ENCODE data around the gene STK26. TPM values are rescaled to one million over a fixed set of nuclear protein-coding genes. Genes with fewer than 3 reads are reported as not detected.
A peak's percentile ranks its signal among the peaks of the same experiment; 100 is the strongest.
"Not testable (repeated sequence)": the region's sequence is repeated elsewhere in the genome, so short reads cannot be mapped to it uniquely, and the experiment has no call there.

Gene STK26
- total RNA-seq, 3 donors from 2014 or later (not counting 1 experiment from before 2014, with no cell fraction given): 62.5 to 81.0 (median 66.5) TPM

DNA sequence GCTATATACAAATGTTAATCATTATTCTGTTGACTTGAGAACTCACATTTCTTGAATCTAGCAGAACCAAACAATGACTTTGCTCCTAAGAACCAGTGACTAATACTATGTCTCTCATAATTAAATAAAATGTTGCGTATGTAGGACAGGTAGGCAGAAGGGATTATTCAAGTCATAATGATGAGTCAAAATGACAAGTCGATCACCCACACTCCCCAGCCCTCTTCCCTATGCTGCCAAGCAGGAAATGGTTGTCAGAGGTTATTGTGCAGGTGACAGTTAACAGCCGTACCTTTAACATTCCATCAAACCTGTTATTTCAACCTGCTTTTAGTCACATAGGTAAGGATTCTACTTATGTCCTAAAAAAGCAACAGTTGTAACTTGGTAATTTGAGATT, 22.0 kb upstream of the STK26 start:
- DNase-seq (peak in 1 of 2 donors; percentile 15), ATAC-seq (no peak)
- Histone ChIP-seq H3K27ac (ENCODE audit: low read length) (no peak overlapping the region), H3K4me3 (ENCODE audit: low read length) (no peak overlapping the region), H3K27me3 (ENCODE audit: control insufficient read depth, insufficient read depth, low read length) (no peaks in the 10 kb centered on the region), H3K4me1 (ENCODE audit: control insufficient read depth, insufficient read depth, low read length) (no peaks in the 10 kb centered on the region), H3K9me3 (ENCODE audit: control insufficient read depth, insufficient read depth, low read length) (no peaks in the 10 kb centered on the region), H3K36me3 (ENCODE audit: control insufficient read depth, insufficient read depth, low read length) (no peaks in the 10 kb centered on the region)
- Mint-ChIP-seq H3K4me3 (no peak overlapping the region), H3K9me3 (no peaks in the 10 kb centered on the region), H3K36me3 (no peaks in the 10 kb centered on the region), H3K4me1 (peaks cover 7 to 10% of the 10 kb centered on the region in 2 donors), H3K27me3 (ENCODE audit: low read depth in 2 of 2) (peaks cover 0 to 30% of the 10 kb centered on the region in 2 donors), H3K27ac (no peak overlapping the region)
- TF ChIP-seq, protein P1, sequence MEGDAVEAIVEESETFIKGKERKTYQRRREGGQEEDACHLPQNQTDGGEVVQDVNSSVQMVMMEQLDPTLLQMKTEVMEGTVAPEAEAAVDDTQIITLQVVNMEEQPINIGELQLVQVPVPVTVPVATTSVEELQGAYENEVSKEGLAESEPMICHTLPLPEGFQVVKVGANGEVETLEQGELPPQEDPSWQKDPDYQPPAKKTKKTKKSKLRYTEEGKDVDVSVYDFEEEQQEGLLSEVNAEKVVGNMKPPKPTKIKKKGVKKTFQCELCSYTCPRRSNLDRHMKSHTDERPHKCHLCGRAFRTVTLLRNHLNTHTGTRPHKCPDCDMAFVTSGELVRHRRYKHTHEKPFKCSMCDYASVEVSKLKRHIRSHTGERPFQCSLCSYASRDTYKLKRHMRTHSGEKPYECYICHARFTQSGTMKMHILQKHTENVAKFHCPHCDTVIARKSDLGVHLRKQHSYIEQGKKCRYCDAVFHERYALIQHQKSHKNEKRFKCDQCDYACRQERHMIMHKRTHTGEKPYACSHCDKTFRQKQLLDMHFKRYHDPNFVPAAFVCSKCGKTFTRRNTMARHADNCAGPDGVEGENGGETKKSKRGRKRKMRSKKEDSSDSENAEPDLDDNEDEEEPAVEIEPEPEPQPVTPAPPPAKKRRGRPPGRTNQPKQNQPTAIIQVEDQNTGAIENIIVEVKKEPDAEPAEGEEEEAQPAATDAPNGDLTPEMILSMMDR (IDR thresholded peaks at IDR 0.05): no peak
- intact Hi-C loops (cut with micrococcal nuclease): no loop called here
- WGBS (ENCODE audit: insufficient coverage): no CpG with 5 or more reads among the region's 3 CpGs

DNA sequence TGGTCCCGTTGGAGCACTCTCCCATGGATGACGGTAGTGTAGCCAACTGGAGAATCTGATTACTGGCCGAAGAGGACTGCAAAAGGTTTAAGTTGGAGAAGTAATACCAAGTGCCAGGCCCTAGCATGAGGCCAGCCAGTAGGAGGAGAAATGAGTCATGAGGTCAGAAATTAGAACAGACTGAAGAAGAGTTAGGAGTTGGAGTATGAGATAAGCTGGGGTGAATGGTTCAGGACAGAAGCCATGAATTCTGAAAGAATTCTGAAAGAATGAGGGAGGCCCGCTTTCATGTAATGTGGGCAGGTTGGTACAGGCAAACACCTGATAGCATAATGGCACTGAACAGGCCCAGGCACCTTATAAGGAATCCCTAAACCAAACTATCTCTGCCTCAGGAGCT, 18.4 kb upstream of the STK26 start:
- no peaks in the 10 kb centered on the region for H3K36me3 ChIP-seq (ENCODE audit: control insufficient read depth, insufficient read depth, low read length)
- intact Hi-C loops (cut with micrococcal nuclease): no loop called here
- TF ChIP-seq, protein P1 (IDR thresholded peaks at IDR 0.05): no peak
- H3K4me1 ChIP-seq (ENCODE audit: control insufficient read depth, insufficient read depth, low read length): no peaks in the 10 kb centered on the region
- no peak overlapping the region for H3K27ac ChIP-seq (ENCODE audit: low read length)
- no peaks in the 10 kb centered on the region for H3K9me3 ChIP-seq (ENCODE audit: control insufficient read depth, insufficient read depth, low read length)
- Mint-ChIP-seq H3K4me1 (peaks cover 10 to 13% of the 10 kb centered on the region in 2 donors), H3K9me3 (no peaks in the 10 kb centered on the region), H3K27ac (no peak overlapping the region), H3K4me3 (no peak overlapping the region), H3K36me3 (no peaks in the 10 kb centered on the region), H3K27me3 (ENCODE audit: low read depth in 2 of 2) (peaks cover 0 to 39% of the 10 kb centered on the region in 2 donors)
- ATAC-seq: no peak
- WGBS (ENCODE audit: insufficient coverage): 92% methylated on average over 4 of the region's 4 CpGs
- H3K27me3 ChIP-seq (ENCODE audit: control insufficient read depth, insufficient read depth, low read length): no peaks in the 10 kb centered on the region
- no peak for DNase-seq
- H3K4me3 ChIP-seq (ENCODE audit: low read length): no peak overlapping the region

DNA sequence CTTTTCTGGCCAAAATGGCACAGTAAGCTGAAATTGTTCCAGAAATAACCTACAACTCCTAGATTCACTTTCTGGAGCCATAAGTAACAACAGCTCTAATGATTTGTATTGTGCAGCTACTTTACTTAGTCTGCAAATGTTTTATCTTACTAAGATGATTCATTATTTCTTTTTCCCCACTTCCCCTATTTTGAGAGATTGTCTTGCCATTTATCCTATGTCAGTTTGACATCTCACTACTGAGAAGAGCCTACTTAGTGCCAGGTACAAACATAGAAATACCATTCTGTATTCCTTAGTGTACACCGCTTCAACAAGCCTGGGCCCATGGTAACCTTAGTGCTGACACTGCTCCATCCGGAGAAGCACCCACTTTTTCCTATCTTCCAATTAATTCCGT, 13.8 kb upstream of the STK26 start:
- Histone ChIP-seq H3K36me3 (ENCODE audit: control insufficient read depth, insufficient read depth, low read length) (no peaks in the 10 kb centered on the region), H3K4me3 (ENCODE audit: low read length) (no peak overlapping the region), H3K9me3 (ENCODE audit: control insufficient read depth, insufficient read depth, low read length) (no peaks in the 10 kb centered on the region), H3K4me1 (ENCODE audit: control insufficient read depth, insufficient read depth, low read length) (no peaks in the 10 kb centered on the region), H3K27me3 (ENCODE audit: control insufficient read depth, insufficient read depth, low read length) (no peaks in the 10 kb centered on the region), H3K27ac (ENCODE audit: low read length) (no peak overlapping the region)
- intact Hi-C loops (cut with micrococcal nuclease): no loop called here
- ATAC-seq (no peak), DNase-seq (no peak)
- 91% methylated on average over 3 of the region's 3 CpGs for WGBS (ENCODE audit: insufficient coverage)
- H3K36me3 Mint-ChIP-seq: no peaks in the 10 kb centered on the region
- H3K4me1 Mint-ChIP-seq: peaks cover 10 to 13% of the 10 kb centered on the region in 2 donors
- H3K9me3 Mint-ChIP-seq: no peaks in the 10 kb centered on the region
- H3K27me3 Mint-ChIP-seq (ENCODE audit: low read depth in 2 of 2): peaks cover 0 to 33% of the 10 kb centered on the region in 2 donors
- H3K27ac Mint-ChIP-seq: no peak overlapping the region
- TF ChIP-seq, protein P1 (IDR thresholded peaks at IDR 0.05): no peak
- no peak overlapping the region for H3K4me3 Mint-ChIP-seq

DNA sequence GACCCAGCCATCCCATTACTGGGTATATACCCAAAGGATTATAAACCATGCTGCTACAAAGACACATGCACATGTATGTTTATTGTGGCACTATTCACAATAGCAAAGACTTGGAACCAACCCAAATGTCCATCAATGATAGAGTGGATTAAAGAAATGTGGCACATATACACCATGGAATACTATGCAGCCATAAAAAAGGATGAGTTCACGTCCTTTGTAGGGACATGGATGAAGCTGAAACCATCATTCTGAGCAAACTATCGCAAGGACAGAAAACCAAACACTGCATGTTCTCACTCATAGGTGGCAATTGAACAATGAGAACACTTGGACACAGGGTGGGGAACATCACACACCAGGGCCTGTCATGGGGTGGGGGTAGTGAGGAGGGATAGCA, 12.9 kb upstream of the STK26 start:
- H3K36me3 ChIP-seq (ENCODE audit: control insufficient read depth, insufficient read depth, low read length); H3K4me3 ChIP-seq (ENCODE audit: low read length); H3K4me3 Mint-ChIP-seq; H3K27ac Mint-ChIP-seq; H3K27ac ChIP-seq (ENCODE audit: low read length); H3K4me1 ChIP-seq (ENCODE audit: control insufficient read depth, insufficient read depth, low read length); ATAC-seq; intact Hi-C loops (cut with micrococcal nuclease); H3K9me3 Mint-ChIP-seq; H3K27me3 ChIP-seq (ENCODE audit: control insufficient read depth, insufficient read depth, low read length); H3K9me3 ChIP-seq (ENCODE audit: control insufficient read depth, insufficient read depth, low read length); DNase-seq; H3K36me3 Mint-ChIP-seq: not testable (repeated sequence)
- H3K27me3 Mint-ChIP-seq (ENCODE audit: low read depth in 2 of 2): peaks cover 0 to 36% of the 10 kb centered on the region in 2 donors
- WGBS (ENCODE audit: insufficient coverage): no CpG with 5 or more reads among the region's 2 CpGs
- H3K4me1 Mint-ChIP-seq: peaks cover 14% of the 10 kb centered on the region in 2 donors

All from natural killer cell (primary cell).